K562 (cell line): ENCODE data around the gene TTLL11. TPM values are rescaled to one million over a fixed set of nuclear protein-coding genes. Genes with fewer than 3 reads are reported as not detected.

Experiments used
- ATAC-seq: fragments of 200-7000 bp; cut with Tn5 transposase; 3 replicates; pipeline ENCODE4 v1.9.1; 2020; ENCODE audit warnings: moderate library complexity
- BruUV-seq: library from RNA; stranded (reverse); fragments of 400-500 nt; replicated peaks from 2 replicates; lab custom pipeline; 2021; lab: Mats Ljungman, UMichigan
- CTCF ChIA-PET: fragments of 300-600 bp; formaldehyde crosslinking; extraction: SDS; loops from one replicate; lab custom pipeline; 2021; ENCODE audit warnings: low intra/inter-chr PET ratio; lab: Yijun Ruan, JAX
- POLR2A ChIA-PET: fragments of 300-600, 350-650 bp; sonication (Branson Sonifier 250); formaldehyde crosslinking; extraction: SDS; loops from one replicate; lab custom pipeline; 2021; ENCODE audit warnings: antibody characterized with exemption, inconsistent platforms; lab: Yijun Ruan, JAX
- DNase-seq, 4 experiments: peaks; one replicate each; pipeline versions ENCODE4 v3.0.0 to v3.0.0-alpha.2; 2011 to 2018; ENCODE audit warnings: low spot score in 3 of 4, mixed read lengths in 3 of 4; ENCODE audit errors: extremely low read depth in 1 of 4
- FAIRE-seq: peaks from 2 replicates; lab custom pipeline; 2011; peaks lifted over from hg19 to GRCh38; lab: Jason Lieb, UNC
- H2AFZ ChIP-seq: 2 replicates; pipeline ENCODE4 v1.6.0; 2011; ENCODE audit warnings: low read depth, low read length, control low read depth, inconsistent platforms
- H3K27ac ChIP-seq: fragments of 200-600 bp; 3 replicates; pipeline ENCODE4 v1.8.0; 2011; ENCODE audit warnings: low read depth, mild to moderate bottlenecking, control low read depth, inconsistent platforms, low read length, moderate library complexity, mixed read lengths; ENCODE audit errors: extremely low read depth
- H3K27me3 ChIP-seq, 2 experiments: fragments of 300-600 bp in 1 of 2; 2 replicates in 1 of 2; 3 replicates in 1 of 2; pipeline versions ENCODE4 v1.6.0 to v1.8.0; 2011; ENCODE audit warnings: inconsistent platforms in 2 of 2, low read length in 2 of 2, mild to moderate bottlenecking in 1 of 2, mixed read lengths in 1 of 2, moderate library complexity in 1 of 2; ENCODE audit not compliant: control insufficient read depth in 2 of 2, insufficient read depth in 2 of 2
- H3K36me3 ChIP-seq: fragments of 300-600 bp; 3 replicates; pipeline ENCODE4 v1.8.0; 2011; ENCODE audit warnings: mild to moderate bottlenecking, low read length, inconsistent platforms; ENCODE audit not compliant: control insufficient read depth, insufficient read depth
- H3K4me1 ChIP-seq, 2 experiments: fragments of 200-600 bp in 1 of 2; replicated peaks in 1 of 2; 2 replicates in 1 of 2; 3 replicates in 1 of 2; pipeline versions ENCODE4 v1.5.1 to v1.8.0; 2011; ENCODE audit warnings: inconsistent platforms in 2 of 2, low read length in 2 of 2, mild to moderate bottlenecking in 1 of 2, mixed read lengths in 1 of 2, moderate library complexity in 1 of 2; ENCODE audit not compliant: control insufficient read depth in 2 of 2, insufficient read depth in 2 of 2
- H3K4me2 ChIP-seq: 2 replicates; pipeline ENCODE4 v1.6.1; 2011; ENCODE audit warnings: low read length, control low read depth, inconsistent platforms, mixed read lengths; ENCODE audit not compliant: insufficient read depth
- H3K4me3 ChIP-seq: fragments of 200-600 bp; sonication (generic), shearing (Covaris generic); 2 replicates; pipeline ENCODE4 v1.5.1; 2016; ENCODE audit warnings: control low read depth, inconsistent platforms
- H3K79me2 ChIP-seq: fragments of 200-600 bp; 3 replicates; pipeline ENCODE4 v1.8.0; 2011; ENCODE audit warnings: low read length, inconsistent platforms; ENCODE audit not compliant: control insufficient read depth, insufficient read depth
- H3K9ac ChIP-seq, 2 experiments: 2 replicates each; pipeline versions ENCODE4 v1.6.0 to v1.6.1; 2011; ENCODE audit warnings: low read depth in 2 of 2, low read length in 2 of 2, control low read depth in 1 of 2, inconsistent platforms in 1 of 2, mild to moderate bottlenecking in 1 of 2, mixed read lengths in 1 of 2; ENCODE audit not compliant: insufficient read depth in 1 of 2
- H3K9me1 ChIP-seq: one replicate; pipeline ENCODE4 v1.6.0; 2011; ENCODE audit warnings: inconsistent platforms, mild to moderate bottlenecking, low read length, moderate library complexity; ENCODE audit not compliant: control insufficient read depth, insufficient read depth
- H3K9me3 ChIP-seq: replicated peaks from 2 replicates; pipeline ENCODE4 v1.5.1; 2011; ENCODE audit warnings: low read depth, low read length, inconsistent platforms; ENCODE audit not compliant: control insufficient read depth, insufficient read depth
- H4K20me1 ChIP-seq: replicated peaks from 2 replicates; pipeline ENCODE4 v1.6.1; 2011; ENCODE audit warnings: low read length, inconsistent platforms, mixed read lengths; ENCODE audit not compliant: control insufficient read depth, insufficient read depth
- ATF3 ChIP-seq, 2 experiments: fragments of 450-650 bp in 1 of 2; sonication (generic) in 1 of 2; formaldehyde crosslinking in 1 of 2; IDR thresholded peaks in 1 of 2; conservative IDR thresholded peaks in 1 of 2; 2 replicates each; pipeline versions ENCODE4 v1.6.1 to v1.8.1; 2016 to 2023; ENCODE audit warnings: mild to moderate bottlenecking in 2 of 2, moderate library complexity in 2 of 2, inconsistent platforms in 1 of 2, missing genetic modification reagents in 1 of 2
- ETV6 ChIP-seq, 3 experiments: fragments of 150-350 bp in 1 of 3; sonication (generic) in 1 of 3; formaldehyde crosslinking in 1 of 3; IDR thresholded peaks; 2 replicates each; pipeline versions ENCODE4 v1.6.1 to v1.8.0; 2014 to 2022; ENCODE audit warnings: borderline replicate concordance in 2 of 3, low read depth in 2 of 3, antibody characterized with exemption in 1 of 3, low read length in 1 of 3, mild to moderate bottlenecking in 1 of 3, missing genetic modification reagents in 1 of 3
- PATZ1 ChIP-seq: fragments of 250-450 bp; sonication (Bioruptor Pico); IDR thresholded peaks from 2 replicates; pipeline ENCODE4 v1.5.0; 2020; ENCODE audit warnings: mild to moderate bottlenecking, borderline replicate concordance
- RBM15 ChIP-seq: fragments of 200-400 bp; formaldehyde crosslinking; IDR thresholded peaks from 2 replicates; pipeline ENCODE4 v1.6.1; 2018; ENCODE audit warnings: mild to moderate bottlenecking, low read length, moderate library complexity; ENCODE audit not compliant: insufficient read depth
- SETDB1 ChIP-seq: IDR thresholded peaks from one replicate; pipeline ENCODE4 v1.6.1; 2012; ENCODE audit warnings: low read length, control low read depth, inconsistent platforms
- SRF ChIP-seq, 2 experiments: fragments of 250-450, 450-650 bp in 1 of 2; sonication (Bioruptor Pico) in 1 of 2; sonication (generic) in 1 of 2; formaldehyde crosslinking; IDR thresholded peaks; 2 replicates each; pipeline versions ENCODE4 v1.5.0 to v1.5.1; 2020 to 2022; ENCODE audit warnings: mild to moderate bottlenecking in 1 of 2, missing genetic modification reagents in 1 of 2
- TRIM24 ChIP-seq, 2 experiments: fragments of 450-650 bp; IDR thresholded peaks; 2 replicates each; pipeline ENCODE4 v1.6.1; 2016
- ZNF212 ChIP-seq: fragments of 450-650 bp; formaldehyde crosslinking; IDR thresholded peaks from 2 replicates; pipeline ENCODE4 v1.4.0; 2020; ENCODE audit warnings: mild to moderate bottlenecking
- ZNF232 ChIP-seq: sonication (generic); formaldehyde crosslinking; IDR thresholded peaks from 2 replicates; pipeline ENCODE4 v1.8.0; 2022; ENCODE audit warnings: mild to moderate bottlenecking, missing genetic modification reagents
- ZNF589 ChIP-seq: fragments of 200-800 bp; sonication (Bioruptor generic); IDR thresholded peaks from 2 replicates; pipeline ENCODE4 v1.6.1; 2016; ENCODE audit warnings: low read depth, missing genetic modification characterization, missing compliant biosample characterization
- WGBS: fragments of 100-300 bp; shearing (Covaris generic); methylation state at CpG from one replicate; pipeline ENCODE4 v1.1.6; 2016; ENCODE audit warnings: low coverage, mixed read lengths; ENCODE audit not compliant: insufficient coverage; ENCODE audit errors: missing lambda C conversion rate; 5-methylcytosine and 5-hydroxymethylcytosine counted together
- in situ Hi-C: fragments of 300-500 bp; cut with MboI; formaldehyde crosslinking; loops from 4 replicates; pipeline ENCODE4 v1.15.0; 2018; ENCODE audit warnings: inconsistent platforms, mixed read lengths
- intact Hi-C: fragments of 100-400 bp; cut with micrococcal nuclease; formaldehyde crosslinking; loops from 2 replicates; pipeline ENCODE4 v1.14.2; 2022
- polyA plus RNA-seq, 8 experiments: library from polyadenylated mRNA; depleted of rRNA in 4 of 8; stranded (reverse) in 5 of 8; unstranded in 3 of 8; fragments of >200 nt; fragmentation: Nextera tagmentation in 2 of 8; fragmentation: Illumina TruSeq in 1 of 8; extraction: Ambion mirVana in 2 of 8; extraction: Trizol in 1 of 8; gene quantifications; 2 replicates each; pipeline versions ENCODE4 v1.2.1 to v1.2.3, GENCODE V29; 2011 to 2014; ENCODE audit warnings: inconsistent platforms in 1 of 8, missing spikeins in 1 of 8
- total RNA-seq, 7 experiments: library from RNA; depleted of rRNA in 6 of 7; stranded (reverse); fragments of >200 nt in 6 of 7; fragmentation: Illumina TruSeq in 2 of 7; extraction: Trizol in 2 of 7; gene quantifications; 2 replicates each; pipeline versions ENCODE4 v1.2.1 to v1.2.3, GENCODE V29; 2011 to 2021; ENCODE audit warnings: low replicate concordance in 1 of 7

TTLL11 gene
- total and polyA plus RNA-seq, 9 of the 15 experiments (the other 6 are each of a cell fraction or from before 2014, with no cell fraction given) = 0.83 to 4.4 (median 2.7) TPM

- in situ Hi-C loops (no loop called here), intact Hi-C loops (no loop called here)
- FAIRE-seq (no peak), ATAC-seq (no peak), DNase-seq (no peak)
- H3K4me1 ChIP-seq = no peaks in the 10 kb centered on the region
- WGBS = 37% methylated on average over 4 of the region's 4 CpGs
- TF ChIP-seq SETDB1 (no peak), ZNF212 (CRISPR knock-in tag) (no peak)
- no peaks in the 10 kb centered on the region for H3K36me3 ChIP-seq
- no peak overlapping the region for H3K4me3 ChIP-seq
- H3K4me2 ChIP-seq = no peak overlapping the region
- no peak overlapping the region for H3K27ac ChIP-seq
- CTCF ChIA-PET = no interaction called here
- POLR2A ChIA-PET = no interaction called here
- H3K79me2 ChIP-seq = no peaks in the 10 kb centered on the region
- no peak overlapping the region for H3K9ac ChIP-seq
- H3K27me3 ChIP-seq = no peaks in the 10 kb centered on the region
- H2AFZ ChIP-seq = no peak overlapping the region
- H4K20me1 ChIP-seq = no peaks in the 10 kb centered on the region
- no TSS peak for BruUV-seq
- no peaks in the 10 kb centered on the region for H3K9me1 ChIP-seq
- H3K9me3 ChIP-seq = no peaks in the 10 kb centered on the region
These were observed 17.0 kb downstream of the TTLL11 start for GRCh38 chr9:122076117-122076516.

- 44% methylated on average over 5 of the region's 5 CpGs for WGBS
- H3K79me2 ChIP-seq = no peaks in the 10 kb centered on the region
- CTCF ChIA-PET = no interaction called here
- TF ChIP-seq ETV6 (IDR thresholded peaks at IDR 0.05; ENCODE audit: borderline replicate concordance in 1 of 2, low read depth in 2 of 2, low read length in 1 of 2) = no peak
- TF ChIP-seq ETV6 (CRISPR knock-in tag; IDR thresholded peaks at IDR 0.05; ENCODE audit: borderline replicate concordance) = no peak
- no peak for TF ChIP-seq ZNF589 (CRISPR knock-in tag)
- TF ChIP-seq PATZ1 (CRISPR knock-in tag) = no peak
- TF ChIP-seq RBM15 = no peak
- no peak for TF ChIP-seq TRIM24 (IDR thresholded peaks at IDR 0.05)
- TF ChIP-seq ZNF212 (CRISPR knock-in tag) = no peak
- TF ChIP-seq SRF (CRISPR knock-in tag; IDR thresholded peaks at IDR 0.05) = no peak
- no peak for TF ChIP-seq ZNF232 (CRISPR knock-in tag)
- TF ChIP-seq ATF3 (IDR thresholded peaks at IDR 0.05) = no peak
- no peak for TF ChIP-seq ATF3 (CRISPR knock-in tag; conservative IDR thresholded peaks at IDR 0.05)
These were observed 17.7 kb downstream of the TTLL11 start for GRCh38 chr9:122075135-122076030.

More at GRCh38 chr9:122075135-122076030, 17.7 kb downstream of the TTLL11 start:
- intact Hi-C loops (no loop called here), in situ Hi-C loops (no loop called here)
- POLR2A ChIA-PET = interaction anchor here (0.5 kb wide), 1 partner anchor 849 kb away, joined by 3 read pairs; no protein-coding TSS in a partner anchor
- Histone ChIP-seq H2AFZ (no peak overlapping the region), H3K4me2 (no peak overlapping the region), H3K9ac (no peak overlapping the region), H3K4me3 (no peak overlapping the region), H3K36me3 (no peaks in the 10 kb centered on the region), H3K4me1 (no peaks in the 10 kb centered on the region), H3K9me1 (no peaks in the 10 kb centered on the region), H3K27ac (no peak overlapping the region), H3K27me3 (no peaks in the 10 kb centered on the region), H4K20me1 (peaks cover 2% of the 10 kb centered on the region; the same call in 1 of the 2 replicates), H3K9me3 (no peaks in the 10 kb centered on the region)
- no TSS peak for BruUV-seq
- DNase-seq (no peak), FAIRE-seq (peak; percentile 19), ATAC-seq (no peak)
